ENCODE results near the gene KIRREL1. TPM values are rescaled to one million over a fixed set of nuclear protein-coding genes. Genes with fewer than 3 reads are reported as not detected.

KIRREL1 gene
- total RNA-seq, 1 donor from 2014 or later = not detected

DNA sequence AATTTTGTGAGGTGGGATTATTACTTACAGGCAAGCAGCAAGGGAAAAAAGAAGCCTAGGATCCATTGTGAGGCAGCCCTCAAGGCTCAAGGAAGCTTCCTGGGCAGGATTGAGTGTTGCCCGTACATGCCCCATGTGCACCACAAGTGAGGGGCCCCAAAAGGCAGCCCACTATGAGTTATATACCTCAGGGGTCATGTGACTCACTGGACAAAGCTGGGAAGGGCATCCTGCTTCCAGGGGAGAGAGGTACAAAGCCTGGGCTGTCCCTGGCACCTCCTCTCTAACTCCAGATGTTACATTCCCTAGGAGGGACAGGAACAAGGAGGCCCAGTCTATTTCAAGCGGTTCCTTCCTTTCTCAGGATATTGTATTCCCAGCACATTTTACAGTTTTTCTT lies 153.3 kb downstream of the KIRREL1 start:
- Mint-ChIP-seq H3K27me3 (ENCODE audit: low read depth) (no peaks in the 10 kb centered on the region), H3K36me3 (ENCODE audit: low read depth) (peaks cover 2% of the 10 kb centered on the region), H3K4me3 (ENCODE audit: low read depth) (no peak overlapping the region), H3K4me1 (ENCODE audit: low read depth) (peaks cover 22% of the 10 kb centered on the region), H3K9me3 (no peaks in the 10 kb centered on the region), H3K27ac (no peak overlapping the region)
- intact Hi-C loops (cut with micrococcal nuclease) = no loop called here
- no peak for DNase-seq (ENCODE audit: low spot score)

DNA sequence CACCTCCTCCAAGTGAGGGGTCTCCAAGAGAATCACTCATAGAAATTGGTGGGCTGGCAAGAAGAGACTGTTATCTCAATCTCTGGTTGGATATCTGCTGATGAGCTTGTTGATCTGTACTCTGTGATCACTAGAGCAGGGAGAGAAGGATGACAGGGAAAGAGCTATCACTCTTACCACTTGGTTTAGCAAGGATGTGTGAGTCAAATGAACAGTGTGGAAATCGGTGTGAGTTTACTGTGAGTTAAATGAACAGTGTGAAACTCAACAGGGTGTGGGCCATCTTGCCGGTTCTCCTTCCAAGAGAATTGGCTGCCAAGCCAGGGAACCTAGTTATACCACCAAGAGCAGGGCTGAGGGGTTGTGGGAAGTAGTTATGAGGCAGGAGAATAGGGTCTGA lies 154.0 kb downstream of the KIRREL1 start:
- Mint-ChIP-seq H3K27ac (no peak overlapping the region), H3K27me3 (ENCODE audit: low read depth) (no peaks in the 10 kb centered on the region), H3K4me1 (ENCODE audit: low read depth) (peaks cover 22% of the 10 kb centered on the region), H3K9me3 (no peaks in the 10 kb centered on the region), H3K36me3 (ENCODE audit: low read depth) (peaks cover 2% of the 10 kb centered on the region), H3K4me3 (ENCODE audit: low read depth) (no peak overlapping the region)
- DNase-seq (ENCODE audit: low spot score) = no peak
- intact Hi-C loops (cut with micrococcal nuclease) = no loop called here

GRCh38 chr1:158147869-158148268 lies 154.4 kb downstream of the KIRREL1 start:
- H3K9me3 Mint-ChIP-seq = no peaks in the 10 kb centered on the region
- no peak overlapping the region for H3K27ac Mint-ChIP-seq
- peaks cover 2% of the 10 kb centered on the region for H3K36me3 Mint-ChIP-seq (ENCODE audit: low read depth)
- H3K27me3 Mint-ChIP-seq (ENCODE audit: low read depth) = no peaks in the 10 kb centered on the region
- no peak overlapping the region for H3K4me3 Mint-ChIP-seq (ENCODE audit: low read depth)
- intact Hi-C loops (cut with micrococcal nuclease) = no loop called here
- DNase-seq (ENCODE audit: low spot score) = no peak
- peaks cover 22% of the 10 kb centered on the region for H3K4me1 Mint-ChIP-seq (ENCODE audit: low read depth)

DNA sequence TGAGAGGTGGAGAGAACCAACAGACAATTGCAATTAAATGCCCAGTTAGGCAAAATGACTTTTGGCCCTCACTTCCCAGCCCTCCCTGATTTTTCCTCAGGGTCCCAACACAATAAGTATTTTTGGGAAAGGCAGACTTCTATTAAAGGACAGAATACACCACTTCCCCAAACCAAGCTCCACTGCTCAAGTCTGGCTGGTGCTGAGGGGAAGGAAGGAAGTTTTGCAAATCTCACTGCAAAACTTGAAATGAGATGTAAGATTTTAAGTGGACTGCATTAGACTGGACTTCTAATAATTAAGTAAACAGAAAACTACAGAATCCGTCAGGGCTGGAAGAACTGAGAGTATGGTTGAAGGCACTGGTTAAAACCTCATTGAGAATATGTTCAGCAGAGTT lies 155.0 kb downstream of the KIRREL1 start:
- no peaks in the 10 kb centered on the region for H3K27me3 Mint-ChIP-seq (ENCODE audit: low read depth)
- peaks cover 2% of the 10 kb centered on the region for H3K36me3 Mint-ChIP-seq (ENCODE audit: low read depth)
- peaks cover 22% of the 10 kb centered on the region for H3K4me1 Mint-ChIP-seq (ENCODE audit: low read depth)
- no peak overlapping the region for H3K27ac Mint-ChIP-seq
- no peak for DNase-seq (ENCODE audit: low spot score)
- intact Hi-C loops (cut with micrococcal nuclease) = no loop called here
- H3K9me3 Mint-ChIP-seq = no peaks in the 10 kb centered on the region
- H3K4me3 Mint-ChIP-seq (ENCODE audit: low read depth) = peak overlapping the region; percentile 87

- DNase-seq (ENCODE audit: low spot score) = no peak
- H3K4me1 Mint-ChIP-seq (ENCODE audit: low read depth) = peaks cover 22% of the 10 kb centered on the region
- H3K9me3 Mint-ChIP-seq = no peaks in the 10 kb centered on the region
- peaks cover 2% of the 10 kb centered on the region for H3K27me3 Mint-ChIP-seq (ENCODE audit: low read depth)
- H3K4me3 Mint-ChIP-seq (ENCODE audit: low read depth) = peak overlapping the region; percentile 87
- intact Hi-C loops (cut with micrococcal nuclease) = no loop called here
- H3K36me3 Mint-ChIP-seq (ENCODE audit: low read depth) = peaks cover 2% of the 10 kb centered on the region
- no peak overlapping the region for H3K27ac Mint-ChIP-seq
These were observed 155.7 kb downstream of the KIRREL1 start for GRCh38 chr1:158149175-158149574.

Other genes with a start within 250 kb of the KIRREL1 start
- gene FCRL2, start 216.5 kb upstream of the KIRREL1 start, total RNA-seq = not detected in 2 replicates
- gene FCRL1, start 173.5 kb upstream of the KIRREL1 start, total RNA-seq = not detected in 2 replicates
- not detected in 2 replicates for gene CD5L, start 151.8 kb upstream of the KIRREL1 start, total RNA-seq
- not detected in 2 replicates for gene CD1D, start 187.2 kb downstream of the KIRREL1 start, total RNA-seq